Hepatic stellate cell (primary cell): Measurements from ENCODE around the gene ADAP1.

ENCODE experiments used
- DNase-seq: peaks from one replicate; pipeline ENCODE4 v3.0.0; 2011; ENCODE audit warnings: low spot score

ADAP1 gene

DNA sequence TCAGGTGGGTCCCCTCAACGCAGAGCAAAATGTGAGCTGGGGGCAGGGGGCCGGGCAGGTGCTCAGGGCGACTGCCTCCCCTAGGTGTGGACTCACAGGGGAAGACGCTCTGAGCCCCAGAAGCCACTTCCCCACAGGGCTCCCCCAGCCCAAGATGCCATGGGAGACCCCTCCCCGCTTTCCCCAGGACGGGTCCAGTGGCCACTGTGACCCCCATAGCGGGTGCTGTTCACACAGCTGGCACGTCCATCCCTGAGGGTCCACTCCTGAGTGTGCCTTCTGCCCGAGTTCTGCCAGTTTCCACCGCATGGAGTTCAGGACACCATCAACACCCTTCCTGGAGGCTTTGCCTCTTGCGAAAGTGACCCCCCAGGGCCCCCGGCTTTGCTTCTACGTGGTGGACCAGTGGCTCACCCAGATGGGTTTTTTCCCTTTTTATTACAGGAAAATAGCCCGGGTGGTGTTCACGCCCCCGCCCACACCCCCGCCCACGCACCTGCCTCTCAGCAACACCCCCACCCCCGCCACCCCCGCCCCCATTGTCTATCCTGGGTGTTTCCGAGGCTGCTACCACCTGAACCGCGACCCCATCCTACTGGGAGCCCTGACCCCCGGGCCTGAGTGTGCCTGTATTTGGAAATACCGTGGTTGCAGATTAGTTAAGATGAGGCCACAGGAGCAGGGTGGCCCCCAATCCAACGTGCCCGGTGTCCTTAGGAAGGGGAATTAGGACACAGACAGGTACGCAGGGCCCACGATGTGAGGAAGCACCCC is 32.0 kb downstream of the ADAP1 start:
- no peak for DNase-seq

DNA sequence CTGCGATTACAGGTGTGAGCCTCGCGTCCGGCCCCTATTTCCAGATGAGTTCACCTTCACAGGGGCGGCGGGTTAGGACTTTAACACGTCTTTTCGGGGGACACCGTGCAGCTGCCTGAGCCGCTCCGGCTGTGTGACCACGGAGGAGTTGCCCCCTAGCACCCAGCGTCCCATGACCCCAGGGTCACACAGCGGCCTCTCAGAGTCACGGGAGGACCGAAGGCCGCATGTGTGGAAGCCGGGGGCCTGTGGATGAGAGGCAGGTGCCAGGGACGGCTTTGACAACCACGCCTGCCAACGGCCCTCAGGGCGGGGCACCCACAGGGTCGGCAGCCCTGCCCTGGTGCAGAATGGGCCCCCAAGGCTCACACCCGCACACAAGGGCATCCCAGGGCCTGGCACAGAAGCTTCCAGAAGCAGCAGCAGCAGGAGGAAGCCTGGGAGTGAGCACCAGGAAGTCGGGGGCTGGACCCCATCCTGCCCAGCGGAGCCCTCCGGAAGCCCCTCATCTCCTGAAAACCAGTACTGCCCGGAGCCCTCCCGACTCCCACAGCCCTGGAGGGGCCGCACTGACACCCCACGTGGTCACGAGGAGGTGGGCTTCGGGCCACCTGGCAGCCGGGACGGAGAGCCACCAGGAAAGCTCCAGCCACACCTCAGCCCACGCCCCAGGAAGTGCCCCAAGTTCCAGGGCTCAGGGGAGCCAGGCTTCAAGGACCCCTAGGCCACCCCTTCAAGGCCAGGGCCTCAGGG is 32.7 kb downstream of the ADAP1 start:
- no peak for DNase-seq

DNA sequence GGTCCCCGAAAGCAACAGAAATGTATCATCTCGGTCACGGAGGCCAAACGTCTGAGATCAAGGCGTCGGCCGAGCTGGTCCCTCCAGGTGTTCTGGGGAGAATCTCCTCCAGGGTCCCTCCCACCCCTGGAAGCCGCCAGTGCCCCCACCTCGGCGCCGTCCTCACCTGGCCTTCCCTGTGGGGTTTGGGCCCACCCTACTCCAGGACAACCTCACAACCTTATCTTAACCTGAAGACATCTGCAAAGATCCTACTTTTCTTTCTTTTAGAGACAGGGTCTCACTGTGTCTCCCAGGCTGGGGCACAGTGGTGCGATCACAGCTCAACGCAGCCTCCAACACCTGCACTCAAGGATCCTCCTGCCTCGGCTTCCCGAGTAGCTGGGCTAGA is 33.4 kb downstream of the ADAP1 start:
- no peak for DNase-seq

DNA sequence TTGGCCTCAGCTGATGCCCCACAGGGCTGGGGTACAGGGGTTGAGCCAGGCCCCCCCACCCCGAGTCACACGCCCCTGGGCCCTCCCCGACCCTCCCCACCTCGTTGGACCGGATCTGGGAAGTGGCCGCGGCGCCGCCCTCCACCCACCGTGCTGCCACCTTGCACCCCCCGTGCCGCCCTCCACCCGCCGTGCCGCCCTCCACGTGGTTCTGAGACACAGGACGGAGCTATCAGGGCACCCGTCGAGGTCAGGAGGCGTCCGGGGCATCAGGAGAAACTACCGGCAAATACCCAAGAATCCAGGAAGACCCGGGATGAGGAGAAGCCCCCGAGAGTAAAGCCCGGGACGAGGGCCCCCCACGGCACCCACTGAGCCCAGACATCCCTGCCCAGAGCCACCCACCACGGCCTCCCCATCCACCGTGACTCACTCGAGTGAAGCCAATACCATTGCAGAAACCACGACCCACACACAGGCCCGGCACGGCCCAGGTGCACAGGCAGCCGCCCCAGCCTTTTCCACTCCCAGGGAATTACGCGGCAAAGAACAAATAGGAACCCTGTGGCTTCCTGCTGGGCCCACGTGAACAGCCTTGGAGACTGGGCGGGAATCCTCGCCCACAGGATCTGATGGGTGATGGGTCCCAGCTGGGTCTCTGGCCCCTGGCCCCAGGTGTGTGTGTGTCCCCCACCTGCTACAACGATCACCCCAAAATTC is 34.0 kb downstream of the ADAP1 start:
- no peak for DNase-seq

DNA sequence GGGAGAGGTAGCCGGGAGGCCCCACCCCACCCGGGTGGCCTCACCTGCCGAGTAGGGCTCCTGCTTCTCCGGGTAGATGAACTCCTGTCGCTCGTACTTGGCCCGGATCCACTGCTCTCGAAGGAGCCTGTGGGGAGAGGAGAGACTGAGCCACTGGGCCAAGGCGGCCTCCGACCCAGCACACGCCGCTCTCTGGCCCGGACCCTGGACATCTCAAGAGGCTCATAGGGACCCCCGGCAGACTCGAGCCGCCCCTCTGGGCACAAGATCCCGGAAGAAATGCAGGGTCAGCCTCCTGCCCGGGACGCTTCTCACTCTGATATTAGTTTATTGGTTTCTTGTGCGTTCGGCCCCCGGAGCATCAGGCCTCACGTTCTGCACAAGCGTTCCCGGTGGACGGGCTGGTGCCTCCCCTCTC is 34.5 kb downstream of the ADAP1 start:
- DNase-seq: no peak

DNA sequence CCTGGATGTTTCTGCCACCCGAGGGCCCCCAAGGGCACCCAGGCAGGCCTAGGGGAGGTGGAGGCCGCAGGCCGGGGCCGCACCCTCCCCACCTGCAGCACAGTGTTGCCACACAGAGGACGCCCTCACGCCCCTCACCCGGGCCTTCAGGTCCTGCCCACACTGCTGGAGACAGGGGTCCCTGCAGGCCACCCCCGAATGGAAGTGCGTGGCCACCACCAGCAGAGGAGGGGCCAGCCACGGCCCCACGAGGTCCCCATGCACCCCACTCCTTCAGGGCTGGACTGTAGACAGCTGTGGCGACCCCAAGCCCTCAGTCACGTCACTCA is 35.4 kb downstream of the ADAP1 start:
- DNase-seq: no peak

DNA sequence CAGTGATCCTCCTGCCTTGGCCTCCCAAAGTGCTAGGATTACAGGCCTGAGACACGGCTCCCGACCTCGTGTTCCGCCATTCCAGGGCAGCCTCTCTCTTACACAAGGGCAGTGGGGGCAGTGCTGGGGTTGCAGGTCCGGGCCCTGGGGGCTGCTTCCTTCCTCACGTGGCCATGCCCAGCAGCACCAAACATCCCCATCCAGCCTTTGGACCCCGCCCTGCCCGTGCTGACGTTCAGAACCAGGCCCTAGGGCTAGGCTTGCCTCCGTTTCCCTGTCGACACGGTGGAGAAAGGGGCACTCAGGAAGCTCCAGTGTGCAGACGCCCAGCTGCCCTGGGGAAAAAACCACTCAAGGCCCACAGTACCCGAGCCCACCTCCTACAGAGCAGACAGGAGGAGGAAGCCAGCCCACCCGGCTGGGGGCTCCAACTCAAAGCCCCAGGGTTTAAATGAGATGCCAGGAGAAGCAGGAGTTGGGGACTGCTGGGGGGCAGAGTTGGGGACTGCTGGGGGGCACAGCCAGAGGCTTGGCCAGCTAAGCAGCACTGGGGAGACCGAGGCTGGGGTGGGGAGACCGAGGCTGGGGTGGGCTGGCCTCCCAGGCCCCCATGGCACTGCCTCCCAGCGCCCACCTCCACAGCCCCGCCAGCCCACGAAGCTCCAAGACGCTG is 35.9 kb downstream of the ADAP1 start:
- no peak for DNase-seq

DNA sequence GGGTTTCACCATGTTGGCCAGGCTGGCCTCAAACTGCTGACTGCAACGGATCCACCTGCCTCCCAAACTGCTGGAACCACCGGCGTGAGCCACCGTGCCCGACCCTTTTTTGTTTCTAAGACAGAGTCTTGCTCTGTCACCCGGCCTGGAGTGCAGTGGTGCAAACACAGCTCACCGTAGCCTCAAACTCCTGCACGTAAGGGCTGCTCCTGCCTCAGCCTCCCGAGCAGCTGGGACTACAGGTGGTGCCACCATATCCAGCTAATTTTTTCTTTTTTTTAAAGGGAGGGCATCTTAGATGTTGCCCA is 36.4 kb downstream of the ADAP1 start:
- DNase-seq: no peak

DNA sequence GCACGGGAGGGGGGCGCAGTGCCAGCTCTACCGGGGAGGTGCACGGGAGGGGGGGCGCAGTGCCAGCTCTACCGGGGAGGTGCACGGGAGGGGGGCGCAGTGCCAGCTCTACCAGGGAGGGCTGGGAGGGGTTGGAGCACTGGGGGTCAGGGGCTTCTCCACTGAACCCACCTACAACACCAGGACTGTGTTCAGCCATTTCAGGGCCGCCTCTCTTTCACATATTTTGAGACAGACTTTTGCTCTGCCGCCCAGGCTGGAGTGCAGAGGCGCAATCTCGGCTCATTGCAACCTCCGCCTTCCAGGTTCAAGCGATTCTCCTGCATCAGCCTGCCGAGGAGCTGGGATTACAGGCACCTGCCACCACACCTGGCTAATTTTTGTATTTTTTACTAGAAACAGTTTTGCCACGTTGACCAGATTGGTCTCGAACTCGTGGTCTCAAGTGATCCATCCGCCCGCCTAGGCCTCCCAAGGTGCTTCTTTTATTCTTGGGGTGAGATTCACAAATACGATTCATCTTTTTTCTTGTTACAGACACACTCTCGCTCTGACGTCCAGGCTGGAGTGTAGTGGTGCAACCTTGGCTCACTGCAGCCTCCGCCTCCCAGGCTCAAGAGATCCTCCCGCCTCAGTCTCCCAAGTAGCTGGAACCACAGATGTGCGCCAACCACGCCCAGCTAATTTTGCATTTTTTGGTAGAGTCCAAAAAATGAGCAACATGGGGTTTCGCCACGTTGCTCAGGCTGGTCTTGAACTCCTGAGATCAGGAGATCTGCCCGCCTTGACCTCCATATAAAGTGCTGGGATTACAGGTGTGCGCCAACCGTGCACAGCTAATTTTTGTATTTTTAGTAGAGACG is 37.0 kb downstream of the ADAP1 start:
- no peak for DNase-seq

DNA sequence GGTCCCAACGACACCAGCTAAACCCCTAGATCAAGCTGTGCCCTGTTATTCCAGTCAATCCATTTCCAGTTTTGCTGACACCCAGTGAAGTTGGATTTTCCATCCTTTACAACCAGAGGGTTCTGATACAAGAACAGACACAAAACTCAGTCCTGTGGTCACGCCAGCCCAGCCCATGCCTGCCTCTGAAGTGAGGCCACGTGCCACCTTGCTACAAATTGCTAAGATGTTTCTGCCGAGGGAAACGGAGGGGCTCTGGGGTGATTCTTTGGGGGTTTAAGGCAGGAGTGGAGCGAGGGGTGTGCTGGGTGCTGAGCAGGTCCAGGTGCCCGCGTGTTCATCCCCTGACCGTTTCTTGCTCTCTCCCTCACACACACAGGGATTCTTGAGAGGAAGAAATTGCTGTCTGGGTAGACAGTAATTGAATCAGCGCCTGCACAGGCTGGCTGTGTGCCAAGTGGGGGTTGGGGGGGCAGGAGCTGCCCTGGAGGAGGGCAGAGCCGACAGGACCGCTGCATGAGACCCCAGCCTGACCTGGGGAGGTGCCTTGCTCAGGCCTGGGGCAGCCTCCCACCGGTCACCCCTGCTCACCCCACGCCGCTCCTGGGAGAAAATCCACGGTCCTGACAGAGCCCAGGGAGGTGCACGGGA is 38.1 kb downstream of the ADAP1 start:
- DNase-seq: no peak

DNA sequence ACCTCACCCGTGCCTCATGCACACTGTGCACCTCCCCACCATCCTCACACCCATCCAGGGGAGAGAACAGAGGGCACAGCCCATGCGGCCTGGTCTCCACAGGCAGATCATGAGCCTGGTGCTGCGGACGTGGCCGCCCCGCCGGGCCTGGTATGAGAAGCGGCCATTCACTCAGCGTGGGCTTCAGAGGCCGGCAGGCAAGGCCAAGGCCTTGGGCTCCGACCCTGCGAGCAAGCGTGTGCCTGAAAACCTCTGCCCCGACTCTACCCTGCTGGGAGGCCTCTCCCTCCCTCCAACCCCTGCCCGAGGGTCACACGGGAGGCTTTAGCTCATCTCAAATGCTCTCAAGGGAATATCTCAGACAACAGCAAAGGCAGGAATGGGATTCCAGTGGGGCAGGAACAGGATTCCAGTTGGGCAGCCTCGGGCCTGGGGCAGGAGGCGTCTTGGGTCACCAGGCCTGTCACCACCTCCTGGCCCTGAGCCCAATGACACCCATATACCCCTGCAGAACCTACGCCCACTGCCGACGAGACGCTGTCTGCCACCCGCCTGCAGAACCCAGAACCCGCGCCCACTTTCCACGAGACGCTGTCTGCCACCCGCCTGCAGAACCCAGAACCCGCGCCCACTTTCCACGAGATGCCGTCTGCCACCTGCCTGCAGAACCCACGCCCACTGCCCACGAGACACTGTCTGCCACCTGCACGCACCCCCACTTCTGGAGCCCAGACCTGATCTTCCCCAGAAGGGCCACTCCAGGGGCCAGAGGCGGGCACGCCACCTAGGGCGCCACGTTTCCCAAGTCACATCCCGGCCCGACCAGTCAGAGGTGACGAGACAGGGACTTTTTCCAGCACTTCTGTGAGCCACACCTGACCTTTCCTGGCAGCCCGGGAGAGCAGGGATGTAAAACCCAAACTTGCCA is 38.9 kb downstream of the ADAP1 start:
- DNase-seq: no peak

DNA sequence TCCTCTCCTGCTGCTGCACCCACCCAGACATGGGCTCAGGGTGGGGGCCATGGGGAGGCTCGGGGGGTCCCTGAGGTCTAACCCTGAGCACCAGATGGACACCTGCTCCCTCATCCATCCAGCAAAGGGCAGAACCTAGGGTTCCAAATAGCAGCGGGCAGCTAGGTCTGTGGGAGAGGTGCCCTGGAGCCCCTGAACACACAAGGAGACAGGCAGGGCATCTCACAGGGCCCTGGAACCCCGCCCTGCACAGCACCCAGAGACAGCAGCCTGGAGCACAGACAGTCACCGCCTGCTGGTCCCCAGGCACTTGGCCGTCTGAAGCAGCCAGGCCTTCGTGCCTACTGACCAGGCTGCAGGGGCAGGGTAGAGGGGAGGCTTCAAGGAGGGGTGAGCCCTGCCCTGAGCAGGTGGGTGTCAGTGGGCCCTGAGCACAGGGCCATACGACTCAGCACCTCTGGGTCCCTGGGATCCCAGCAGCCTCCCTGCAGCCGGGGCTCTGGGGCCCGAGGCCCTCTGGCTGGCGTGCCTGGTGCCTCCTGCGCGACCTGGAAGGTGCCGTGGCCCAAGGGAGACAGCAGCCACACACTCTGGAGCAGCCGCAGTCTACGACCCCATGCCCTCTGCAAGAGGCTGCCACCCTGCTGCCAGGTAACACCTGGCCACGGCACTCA is 39.8 kb downstream of the ADAP1 start:
- no peak for DNase-seq

DNA sequence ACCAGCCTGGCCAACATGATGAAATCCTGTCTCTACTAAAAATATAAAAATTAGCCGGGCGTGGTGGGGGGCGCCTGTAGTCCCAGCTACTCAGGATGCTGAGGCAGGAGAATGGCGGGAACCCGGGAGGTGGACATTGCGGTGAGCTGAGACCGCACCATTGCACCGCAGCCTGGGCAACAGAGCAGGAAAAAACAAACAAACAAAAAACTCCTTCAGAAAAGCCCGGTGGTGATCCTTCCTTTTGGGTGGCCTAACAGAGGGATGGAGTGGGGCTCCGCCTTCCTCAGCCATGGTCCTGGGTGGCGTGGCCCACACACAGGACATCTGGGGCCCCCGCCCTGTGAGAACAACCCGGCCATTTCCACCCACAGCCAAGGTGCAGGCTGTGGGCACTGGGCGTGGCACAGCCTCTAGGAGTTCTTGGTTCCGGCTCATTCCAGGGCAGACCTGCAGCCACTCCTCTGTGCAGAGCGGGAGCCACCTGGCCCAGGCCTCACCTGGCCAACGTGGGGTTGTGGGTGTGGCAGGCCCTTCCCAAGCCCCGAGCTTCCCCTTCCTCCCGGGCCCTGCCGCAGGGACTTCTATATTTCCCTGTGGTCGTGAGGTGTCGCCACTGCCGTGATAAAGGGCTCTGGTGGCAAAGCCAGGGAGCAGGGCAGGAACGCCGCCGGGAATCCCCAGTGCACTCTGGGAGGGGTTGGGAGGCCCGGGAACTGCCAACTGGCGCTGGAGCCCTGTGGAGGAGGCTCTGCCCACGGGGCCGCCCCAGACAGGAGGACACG is 40.6 kb downstream of the ADAP1 start:
- DNase-seq: no peak

DNA sequence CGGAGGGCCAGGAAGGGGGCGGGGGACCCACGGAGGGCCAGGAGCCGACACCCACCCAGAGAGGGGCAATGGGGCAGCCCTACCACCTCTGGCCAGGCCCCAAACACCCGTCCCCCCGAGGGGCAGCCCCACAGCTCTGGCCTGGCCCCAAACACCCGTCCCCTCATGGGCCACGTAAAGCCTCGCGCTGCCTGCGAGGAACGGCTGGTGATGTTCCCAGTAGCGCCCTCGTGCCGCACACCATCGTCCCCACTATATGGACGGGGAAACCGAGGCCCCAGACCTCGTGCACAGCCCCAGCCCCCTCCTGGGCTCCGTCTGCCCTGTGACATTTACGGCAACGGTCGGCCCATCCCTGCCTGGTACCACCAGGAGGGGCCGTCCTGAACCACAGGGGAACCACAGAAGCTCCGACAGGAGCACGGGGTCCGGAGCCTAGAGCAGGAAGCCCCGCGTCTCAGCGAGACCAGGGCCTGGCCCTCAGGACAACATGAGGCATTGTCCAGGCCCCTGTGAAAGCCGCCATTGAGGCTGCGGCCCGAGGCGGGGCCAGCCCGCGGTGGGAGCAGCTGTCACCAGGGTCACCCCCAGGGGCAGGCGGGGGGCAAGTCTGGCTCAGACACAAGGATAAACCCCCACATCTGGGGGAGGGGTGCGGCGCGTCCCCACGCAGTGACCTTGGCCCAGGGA is 42.5 kb downstream of the ADAP1 start:
- DNase-seq: no peak

DNA sequence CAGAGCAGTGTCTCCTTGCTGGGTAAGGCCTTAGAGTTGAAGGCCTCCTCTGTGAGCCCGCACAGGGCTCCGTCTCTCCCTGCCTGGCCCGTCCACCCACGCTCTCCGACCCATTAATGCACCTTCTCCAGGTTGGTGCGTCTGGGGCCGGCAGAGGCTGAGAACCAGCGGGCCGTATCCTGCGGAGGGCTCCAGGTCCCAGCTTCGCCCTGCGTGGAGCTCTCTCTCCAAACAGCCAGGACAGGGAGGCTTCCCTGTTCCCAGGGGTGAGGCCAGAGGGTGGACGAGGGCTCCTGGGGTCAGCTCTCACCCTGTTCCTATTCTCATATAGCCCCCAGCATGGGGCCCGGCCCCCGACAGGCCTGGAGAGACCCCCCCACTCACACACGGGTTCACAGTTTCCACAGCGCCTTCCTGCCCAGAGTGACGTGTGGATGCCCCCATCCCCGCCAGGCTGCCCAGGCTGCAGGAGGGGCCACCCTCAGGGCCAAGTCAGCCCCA is 43.5 kb downstream of the ADAP1 start:
- no peak for DNase-seq

DNA sequence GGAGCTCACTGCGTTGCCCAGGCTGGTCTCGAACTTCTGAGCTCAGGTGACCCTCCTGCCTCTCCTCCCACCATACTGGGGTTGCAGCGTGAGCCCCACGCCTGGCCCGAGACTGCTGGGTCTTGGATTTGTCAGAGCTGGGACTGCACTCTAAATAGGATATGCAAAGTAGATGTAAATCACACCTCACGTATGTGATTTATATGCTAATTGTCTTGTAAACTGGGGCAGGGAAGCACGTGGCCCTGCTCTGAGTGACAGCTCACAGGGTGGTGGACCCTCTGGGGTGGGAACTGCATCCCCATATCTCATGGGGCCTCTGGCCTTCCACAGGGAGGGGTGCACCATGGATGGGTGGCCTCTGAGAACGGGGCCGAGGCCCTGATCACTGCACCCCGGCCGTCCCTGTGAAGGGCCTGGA is 44.0 kb downstream of the ADAP1 start:
- no peak for DNase-seq

DNA sequence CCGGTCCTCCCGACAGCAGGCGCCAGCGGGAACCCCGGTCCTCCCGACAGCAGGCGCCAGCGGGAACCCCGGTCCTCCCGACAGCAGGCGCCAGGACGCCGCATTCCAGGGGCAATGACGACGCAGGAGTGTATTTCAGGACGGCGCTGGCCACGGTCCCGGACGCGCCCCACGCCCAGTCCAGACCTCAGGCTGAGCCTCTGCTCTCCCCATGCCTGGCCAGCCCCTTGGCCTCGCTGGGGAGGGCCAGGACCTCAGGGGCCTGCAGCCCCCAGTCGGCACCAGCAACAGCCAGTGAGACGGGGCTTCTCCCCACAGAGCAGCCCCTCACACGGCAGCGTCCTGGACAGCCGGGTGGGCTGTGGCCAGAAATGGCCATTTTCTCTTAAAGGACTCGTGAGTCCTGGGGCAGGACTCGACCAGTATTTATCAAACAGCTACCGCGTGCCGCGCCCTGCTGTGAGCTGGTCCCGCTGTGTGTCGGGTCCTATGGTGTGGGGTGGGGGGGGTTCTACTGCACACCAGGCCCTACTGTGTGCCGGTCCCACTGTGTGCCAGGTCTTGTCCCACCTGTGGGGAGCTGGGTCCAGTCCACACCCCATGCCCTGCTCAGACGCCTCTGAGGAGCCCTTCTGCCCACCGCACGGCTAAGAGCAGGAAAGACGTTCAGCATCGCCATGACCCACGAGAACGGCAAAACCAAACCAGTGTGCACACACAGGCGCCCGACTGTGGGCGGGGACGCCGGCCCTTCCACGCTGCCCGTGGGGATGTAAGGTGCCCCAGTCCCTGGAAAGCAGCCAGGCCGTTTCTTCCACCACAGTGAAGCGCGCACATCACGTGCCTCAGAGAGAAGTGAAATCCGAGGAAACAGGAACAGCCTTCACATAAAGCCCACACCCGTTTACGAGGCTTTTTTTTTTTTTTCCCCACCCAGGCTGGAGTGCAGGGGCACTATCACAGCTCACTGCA is 44.8 kb downstream of the ADAP1 start:
- DNase-seq: peak; percentile 74
